Measurements from ENCODE around the gene SLC26A8. TPM values are rescaled to one million over a fixed set of nuclear protein-coding genes. Genes with fewer than 3 reads are reported as not detected.

Gene SLC26A8
- total and polyA plus RNA-seq, 2 of the 13 experiments (the other 11 are each of a cell fraction or from before 2014, with no cell fraction given) = 0.46 TPM; not detected in 1

GRCh38 chr6:35920793-35921732 lies 103.4 kb downstream of the SLC26A8 start, which contains the start of gene SRPK1 (continued):
- peak; percentile 83; the same call in 1 of the 2 replicates for TF ChIP-seq YEATS4 (CRISPR knock-in tag; IDR thresholded peaks at IDR 0.05; ENCODE audit: borderline replicate concordance)
- no peak for TF ChIP-seq ZNF460 (CRISPR knock-in tag; IDR thresholded peaks at IDR 0.05; ENCODE audit: borderline replicate concordance)
- no peak for TF ChIP-seq ZFP62 (CRISPR knock-in tag; IDR thresholded peaks at IDR 0.05)
- TF ChIP-seq ZNF276 (CRISPR knock-in tag; IDR thresholded peaks at IDR 0.05; ENCODE audit: low read depth) = peak; percentile 52; the same call in 1 of the 2 replicates
- peak; percentile 86 for TF ChIP-seq ZNF44 (CRISPR knock-in tag; IDR thresholded peaks at IDR 0.05)
- peak; percentile 59; the same call in 1 of the 2 replicates for TF ChIP-seq FOXA3 (CRISPR knock-in tag; IDR thresholded peaks at IDR 0.05)
- peak; percentile 81 for TF ChIP-seq ATF7-NPFF (CRISPR knock-in tag; IDR thresholded peaks at IDR 0.05; ENCODE audit: low read depth)
- TF ChIP-seq ZNF720 (CRISPR knock-in tag; IDR thresholded peaks at IDR 0.05) = no peak
- no peak for TF ChIP-seq TAF15 (IDR thresholded peaks at IDR 0.05; ENCODE audit: low read depth, low read length, poor library complexity, severe bottlenecking)
- TF ChIP-seq USF2 (IDR thresholded peaks at IDR 0.05; ENCODE audit: low read depth, low read length) = no peak
- peak; percentile 39; the same call in 1 of the 2 replicates for TF ChIP-seq USF2 (CRISPR knock-in tag; IDR thresholded peaks at IDR 0.05; ENCODE audit: borderline replicate concordance)
- no peak for TF ChIP-seq MTA3 (CRISPR knock-in tag; IDR thresholded peaks at IDR 0.05)
- no peak for TF ChIP-seq MZF1 (CRISPR knock-in tag; IDR thresholded peaks at IDR 0.05; ENCODE audit: borderline replicate concordance)
- no peak; the same call in 1 of the 2 replicates for TF ChIP-seq ZNF101 (CRISPR knock-in tag; IDR thresholded peaks at IDR 0.05; ENCODE audit: borderline replicate concordance, low read depth)
- peak; percentile 68 for TF ChIP-seq PAXIP1 (CRISPR knock-in tag; conservative IDR thresholded peaks at IDR 0.05)
- peak; percentile 97 for TF ChIP-seq MAX (IDR thresholded peaks at IDR 0.05)
- TF ChIP-seq ZSCAN5A (CRISPR knock-in tag; IDR thresholded peaks at IDR 0.05; ENCODE audit: borderline replicate concordance) = peak; percentile 92
